Measurements from ENCODE around the gene APELA. TPM values are rescaled to one million over a fixed set of nuclear protein-coding genes. Genes with fewer than 3 reads are reported as not detected.

APELA gene
- total RNA-seq, 4 donors from 2014 or later: 1.4 TPM; not detected in 3

GRCh38 chr4:164945146-164945545, 68.2 kb downstream of the APELA start:
- TF ChIP-seq CTCF (IDR thresholded peaks at IDR 0.05): no peak
- TF ChIP-seq POLR2A (IDR thresholded peaks at IDR 0.05): no peak
- Histone ChIP-seq H3K27me3 (no peaks in the 10 kb centered on the region), H3K36me3 (no peaks in the 10 kb centered on the region), H3K9me3 (no peaks in the 10 kb centered on the region), H3K4me3 (no peak overlapping the region), H3K4me1 (no peaks in the 10 kb centered on the region), H3K27ac (no peak overlapping the region)
- DNase-seq: no peak
- intact Hi-C loops (cut with DNase I; ENCODE audit: low total_unique reads): no loop called here

- intact Hi-C loops (cut with DNase I; ENCODE audit: low total_unique reads): no loop called here
- Histone ChIP-seq H3K4me1 (no peaks in the 10 kb centered on the region), H3K27ac (no peak overlapping the region), H3K36me3 (no peaks in the 10 kb centered on the region), H3K27me3 (no peaks in the 10 kb centered on the region), H3K9me3 (no peaks in the 10 kb centered on the region), H3K4me3 (no peak overlapping the region)
- TF ChIP-seq CTCF (IDR thresholded peaks at IDR 0.05) (no peak), POLR2A (IDR thresholded peaks at IDR 0.05) (no peak)
- DNase-seq: no peak
Observed at GRCh38 chr4:164946810-164947209, 69.8 kb downstream of the APELA start.

Other genes starting within 250 kb of the APELA start
- gene SMIM31, start 123.0 kb upstream of the APELA start, total RNA-seq: not detected
- 1 to 10 TPM in 1 of 4 donors, under 1 TPM in 1, not detected in 2; 0.27 to 4.1 TPM for gene TRIM61, start 100.5 kb downstream of the APELA start, total RNA-seq
- not detected for gene TRIM60, start 154.8 kb downstream of the APELA start, total RNA-seq
- not detected for gene TRIM75, start 176.7 kb downstream of the APELA start, total RNA-seq
- gene TMEM192, start 235.7 kb downstream of the APELA start, total RNA-seq: 10 to 100 TPM in 2 of 4 donors, 1 to 10 TPM in 2; 2.0 to 25.4 (median 9.3) TPM

All from uterus (tissue), 4 donors.